Neuron (in vitro differentiated cells): ENCODE measurements around the gene ALDOC.
"Not testable (repeated sequence)": the region's sequence is repeated elsewhere in the genome, so short reads cannot be mapped to it uniquely, and the experiment has no call there.

ENCODE experiments used
- H2AFZ ChIP-seq: one replicate; pipeline ENCODE4 v1.6.1; 2013; ENCODE audit warnings: low read depth, mild to moderate bottlenecking, inconsistent platforms, low read length, moderate library complexity
- H3K27me3 ChIP-seq: one replicate; pipeline ENCODE4 v1.6.1; 2013; ENCODE audit warnings: low read length; ENCODE audit not compliant: insufficient read depth
- H3K36me3 ChIP-seq: one replicate; pipeline ENCODE4 v1.6.1; 2013; ENCODE audit warnings: low read length; ENCODE audit not compliant: insufficient read depth
- H3K4me1 ChIP-seq: one replicate; pipeline ENCODE4 v1.6.1; 2013; ENCODE audit warnings: low read length; ENCODE audit not compliant: insufficient read depth
- H3K4me3 ChIP-seq: 2 replicates; pipeline ENCODE4 v1.5.1; 2013; ENCODE audit warnings: mild to moderate bottlenecking, low read length, moderate library complexity
- H3K9me3 ChIP-seq: one replicate; pipeline ENCODE4 v1.6.1; 2013; ENCODE audit warnings: low read length

Gene ALDOC

GRCh38 chr17:28576758-28577465, at the start of gene ALDOC:
Gene ALDOC, minus strand, starts transcription at chr17:28576895. Its CDS starts 1,363 bp downstream, at chr17:28575532.
- H3K4me1 ChIP-seq = peaks cover 6% of the 10 kb centered on the region
- peaks cover 46% of the 10 kb centered on the region for H3K36me3 ChIP-seq
- no peaks in the 10 kb centered on the region for H3K9me3 ChIP-seq
- H3K27me3 ChIP-seq = no peaks in the 10 kb centered on the region
- no peak within 1 kb of the TSS for H3K4me3 ChIP-seq
- no peak within 1 kb of the TSS for H2AFZ ChIP-seq

GRCh38 chr17:28624148-28624547, 47.5 kb upstream of the ALDOC start:
- Histone ChIP-seq H3K4me3 (no peak overlapping the region), H2AFZ (no peak overlapping the region), H3K4me1 (no peaks in the 10 kb centered on the region), H3K36me3 (peaks cover 86% of the 10 kb centered on the region), H3K9me3 (no peaks in the 10 kb centered on the region), H3K27me3 (no peaks in the 10 kb centered on the region)

- Histone ChIP-seq H3K4me3 (no peak overlapping the region), H3K36me3 (peaks cover 88% of the 10 kb centered on the region), H2AFZ (no peak overlapping the region), H3K9me3 (no peaks in the 10 kb centered on the region), H3K27me3 (no peaks in the 10 kb centered on the region), H3K4me1 (no peaks in the 10 kb centered on the region)
These were observed 47.0 kb upstream of the ALDOC start for GRCh38 chr17:28623696-28624095.

GRCh38 chr17:28622186-28622585, 45.5 kb upstream of the ALDOC start:
- Histone ChIP-seq H3K9me3 (no peaks in the 10 kb centered on the region), H2AFZ (no peak overlapping the region), H3K36me3 (peaks cover 92% of the 10 kb centered on the region), H3K4me1 (no peaks in the 10 kb centered on the region), H3K4me3 (no peak overlapping the region), H3K27me3 (no peaks in the 10 kb centered on the region)

- no peak overlapping the region for H3K4me3 ChIP-seq
- H3K27me3 ChIP-seq = no peaks in the 10 kb centered on the region
- H2AFZ ChIP-seq = no peak overlapping the region
- H3K9me3 ChIP-seq = no peaks in the 10 kb centered on the region
- H3K4me1 ChIP-seq = no peaks in the 10 kb centered on the region
- H3K36me3 ChIP-seq = peaks cover 96% of the 10 kb centered on the region
These were observed 43.3 kb upstream of the ALDOC start for GRCh38 chr17:28620010-28620409.

- H3K4me3 ChIP-seq = no peak overlapping the region
- no peaks in the 10 kb centered on the region for H3K27me3 ChIP-seq
- peaks cover 96% of the 10 kb centered on the region for H3K36me3 ChIP-seq
- H3K4me1 ChIP-seq = no peaks in the 10 kb centered on the region
- no peaks in the 10 kb centered on the region for H3K9me3 ChIP-seq
- no peak overlapping the region for H2AFZ ChIP-seq
These were observed 41.8 kb upstream of the ALDOC start for GRCh38 chr17:28618464-28618863.

GRCh38 chr17:28616281-28616680, 39.6 kb upstream of the ALDOC start:
- Histone ChIP-seq H2AFZ (no peak overlapping the region), H3K4me3 (no peak overlapping the region), H3K4me1 (no peaks in the 10 kb centered on the region), H3K9me3 (no peaks in the 10 kb centered on the region), H3K36me3 (peaks cover 95% of the 10 kb centered on the region), H3K27me3 (no peaks in the 10 kb centered on the region)

- Histone ChIP-seq H3K36me3 (peaks cover 95% of the 10 kb centered on the region), H2AFZ (no peak overlapping the region), H3K27me3 (no peaks in the 10 kb centered on the region)
These were observed 38.7 kb upstream of the ALDOC start for GRCh38 chr17:28615260-28615940.

GRCh38 chr17:28613931-28614381, 37.3 kb upstream of the ALDOC start, which contains the start of gene RSKR:
Gene RSKR, minus strand, starts transcription at chr17:28614185. Its CDS starts 24 bp downstream, at chr17:28614161.
- Histone ChIP-seq H3K4me3 (no peak within 1 kb of the TSS), H3K27me3 (no peaks in the 10 kb centered on the region), H3K9me3 (no peaks in the 10 kb centered on the region), H3K36me3 (peaks cover 90% of the 10 kb centered on the region), H3K4me1 (no peaks in the 10 kb centered on the region), H2AFZ (no peak within 1 kb of the TSS)

More at GRCh38 chr17:28615260-28615940, 38.7 kb upstream of the ALDOC start:
- H3K4me3 ChIP-seq = no peak overlapping the region
- H3K9me3 ChIP-seq = no peaks in the 10 kb centered on the region
- no peaks in the 10 kb centered on the region for H3K4me1 ChIP-seq

GRCh38 chr17:28612936-28613872, 36.5 kb upstream of the ALDOC start:
- Histone ChIP-seq H3K9me3 (no peaks in the 10 kb centered on the region), H3K4me3 (no peak overlapping the region), H3K36me3 (peaks cover 84% of the 10 kb centered on the region), H3K4me1 (no peaks in the 10 kb centered on the region), H2AFZ (no peak overlapping the region), H3K27me3 (no peaks in the 10 kb centered on the region)

GRCh38 chr17:28612531-28612930, 35.8 kb upstream of the ALDOC start:
- Histone ChIP-seq H3K36me3 (peaks cover 80% of the 10 kb centered on the region), H3K4me1 (no peaks in the 10 kb centered on the region), H3K4me3 (no peak overlapping the region), H3K9me3 (no peaks in the 10 kb centered on the region), H3K27me3 (no peaks in the 10 kb centered on the region), H2AFZ (no peak overlapping the region)

GRCh38 chr17:28610376-28610775, 33.7 kb upstream of the ALDOC start:
- Histone ChIP-seq H3K9me3 (no peaks in the 10 kb centered on the region), H3K4me1 (no peaks in the 10 kb centered on the region), H3K4me3 (no peak overlapping the region), H3K36me3 (peaks cover 61% of the 10 kb centered on the region), H2AFZ (no peak overlapping the region), H3K27me3 (no peaks in the 10 kb centered on the region)

GRCh38 chr17:28604031-28604430, 27.3 kb upstream of the ALDOC start:
- H3K36me3 ChIP-seq, H3K27me3 ChIP-seq, H3K4me3 ChIP-seq: not testable (repeated sequence)

More at GRCh38 chr17:28604031-28604430, 27.3 kb upstream of the ALDOC start:
- not testable (repeated sequence) for H2AFZ ChIP-seq, H3K9me3 ChIP-seq, H3K4me1 ChIP-seq
